Dedifferentiated amniotic fluid mesenchymal stem cell (primary cell): Measurements from ENCODE around the gene HOXC6.

Source experiments
- DNase-seq: peaks from one replicate; pipeline ENCODE4 v3.0.0-alpha.2; 2016; ENCODE audit errors: extremely low spot score

The HOXC6 gene

DNA sequence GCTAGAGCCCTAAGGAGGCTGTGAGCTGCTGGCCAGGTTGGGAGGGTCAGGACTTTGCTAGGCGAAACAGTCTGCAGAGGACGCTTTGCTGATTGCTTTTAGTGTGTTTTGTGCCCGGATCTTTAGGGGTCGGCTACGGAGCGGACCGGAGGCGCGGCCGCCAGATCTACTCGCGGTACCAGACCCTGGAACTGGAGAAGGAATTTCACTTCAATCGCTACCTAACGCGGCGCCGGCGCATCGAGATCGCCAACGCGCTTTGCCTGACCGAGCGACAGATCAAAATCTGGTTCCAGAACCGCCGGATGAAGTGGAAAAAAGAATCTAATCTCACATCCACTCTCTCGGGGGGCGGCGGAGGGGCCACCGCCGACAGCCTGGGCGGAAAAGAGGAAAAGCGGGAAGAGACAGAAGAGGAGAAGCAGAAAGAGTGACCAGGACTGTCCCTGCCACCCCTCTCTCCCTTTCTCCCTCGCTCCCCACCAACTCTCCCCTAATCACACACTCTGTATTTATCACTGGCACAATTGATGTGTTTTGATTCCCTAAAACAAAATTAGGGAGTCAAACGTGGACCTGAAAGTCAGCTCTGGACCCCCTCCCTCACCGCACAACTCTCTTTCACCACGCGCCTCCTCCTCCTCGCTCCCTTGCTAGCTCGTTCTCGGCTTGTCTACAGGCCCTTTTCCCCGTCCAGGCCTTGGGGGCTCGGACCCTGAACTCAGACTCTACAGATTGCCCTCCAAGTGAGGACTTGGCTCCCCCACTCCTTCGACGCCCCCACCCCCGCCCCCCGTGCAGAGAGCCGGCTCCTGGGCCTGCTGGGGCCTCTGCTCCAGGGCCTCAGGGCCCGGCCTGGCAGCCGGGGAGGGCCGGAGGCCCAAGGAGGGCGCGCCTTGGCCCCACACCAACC is 1.5 kb downstream of the HOXC6 start:
- DNase-seq: no peak

DNA sequence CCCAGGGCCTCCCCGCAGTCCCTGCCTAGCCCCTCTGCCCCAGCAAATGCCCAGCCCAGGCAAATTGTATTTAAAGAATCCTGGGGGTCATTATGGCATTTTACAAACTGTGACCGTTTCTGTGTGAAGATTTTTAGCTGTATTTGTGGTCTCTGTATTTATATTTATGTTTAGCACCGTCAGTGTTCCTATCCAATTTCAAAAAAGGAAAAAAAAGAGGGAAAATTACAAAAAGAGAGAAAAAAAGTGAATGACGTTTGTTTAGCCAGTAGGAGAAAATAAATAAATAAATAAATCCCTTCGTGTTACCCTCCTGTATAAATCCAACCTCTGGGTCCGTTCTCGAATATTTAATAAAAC is 2.2 kb downstream of the HOXC6 start:
- no peak for DNase-seq

DNA sequence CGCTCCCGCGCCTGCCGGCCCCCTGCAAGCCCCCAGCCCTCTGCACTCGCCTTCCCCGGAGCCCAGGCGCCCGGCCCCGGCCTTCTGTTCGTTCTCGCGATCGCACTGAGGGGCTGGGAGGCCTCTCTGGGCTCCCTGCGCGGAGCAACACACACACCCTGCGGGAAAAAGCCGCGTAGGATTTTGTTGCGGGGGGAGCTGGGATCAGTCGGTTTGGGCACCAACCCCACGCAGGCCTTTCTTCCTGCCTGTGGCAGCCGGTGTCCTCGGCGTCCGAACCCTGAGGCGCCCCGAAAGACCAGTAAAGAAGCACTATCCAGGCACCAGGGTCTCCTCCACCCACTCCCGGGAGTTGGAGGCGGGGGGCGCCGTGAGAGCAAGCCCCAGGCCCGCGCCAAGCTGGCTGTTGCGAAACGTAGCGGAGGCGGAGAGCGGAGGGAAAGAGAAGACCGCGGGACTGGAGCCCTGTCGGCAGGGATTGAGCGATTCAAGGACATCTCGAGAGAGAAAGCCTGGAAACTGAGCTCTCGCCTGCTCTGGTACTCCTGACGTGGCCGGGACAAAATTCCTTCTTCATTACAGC is 2.7 kb downstream of the HOXC6 start:
- peak; percentile 29 for DNase-seq

DNA sequence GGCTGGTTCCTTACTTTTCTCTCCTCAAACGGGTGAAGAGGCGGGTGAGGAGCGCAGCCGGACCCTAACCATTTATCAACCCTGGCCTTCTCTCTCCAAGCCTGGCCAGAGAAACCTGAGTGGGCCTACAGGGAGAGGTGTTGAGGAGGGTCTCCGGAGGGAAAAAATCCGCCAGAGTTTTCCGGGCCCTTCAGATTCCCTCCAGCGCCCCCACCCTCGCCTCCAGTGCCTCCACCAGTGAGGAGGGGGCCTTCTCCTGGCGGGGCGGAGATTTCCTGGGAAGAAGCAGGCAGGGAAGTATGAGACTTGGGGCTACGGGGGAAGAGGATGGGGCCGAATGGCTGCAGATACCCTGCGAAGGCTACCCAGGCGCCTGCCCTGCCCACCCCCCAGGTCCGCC is 3.2 kb downstream of the HOXC6 start:
- no peak for DNase-seq

DNA sequence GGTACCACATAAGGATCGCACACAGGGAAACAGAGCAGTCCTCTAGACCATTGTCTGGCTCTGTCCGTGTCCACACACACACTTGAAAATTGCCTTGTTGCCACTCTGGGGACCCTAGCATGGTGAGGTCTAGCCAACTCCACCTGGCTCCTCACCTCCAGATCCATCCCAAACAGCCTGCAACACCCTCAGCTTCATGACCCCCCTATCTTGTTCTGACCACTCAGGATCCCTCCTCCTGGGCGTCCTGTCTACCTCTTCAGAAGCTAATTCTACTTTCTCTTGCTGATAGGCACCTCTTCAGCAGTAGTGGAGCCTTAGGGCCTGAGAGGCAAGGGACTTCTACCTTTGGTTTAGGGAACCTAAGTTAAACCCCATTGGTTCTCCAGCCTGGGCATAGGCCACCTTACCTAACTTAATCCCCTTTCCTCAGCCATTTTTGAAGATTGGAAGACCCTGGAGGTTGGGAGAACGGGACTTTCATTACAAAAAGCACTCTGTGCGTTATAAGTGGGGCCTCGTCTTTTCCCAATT is 3.9 kb downstream of the HOXC6 start:
- no peak for DNase-seq

DNA sequence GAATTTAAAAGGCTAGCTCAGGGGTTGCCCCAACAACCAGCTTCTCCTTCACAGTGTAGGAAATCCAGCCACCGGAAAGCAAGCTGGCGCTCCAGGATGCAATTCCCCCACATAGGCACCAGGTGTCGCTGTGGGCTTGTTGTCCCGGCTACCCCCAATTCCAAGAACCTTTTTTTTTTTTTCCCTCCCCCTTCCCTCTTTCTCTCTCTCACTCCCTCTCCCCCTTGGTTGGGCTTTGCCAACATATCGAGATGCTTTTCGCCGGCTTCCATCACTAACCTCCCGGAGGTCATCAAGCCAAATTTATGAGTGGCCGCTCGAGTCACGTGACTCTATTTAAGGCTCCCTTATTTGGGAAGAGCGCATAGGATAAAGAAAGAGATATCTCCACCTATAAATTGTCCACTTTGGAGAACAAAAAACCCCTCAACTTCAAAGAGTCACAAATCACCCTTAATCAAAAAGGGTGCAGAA is 4.4 kb downstream of the HOXC6 start, which contains the start of gene HOXC5:
HOXC5 (plus strand) TSS at position 424 of the 474 bp plus-strand sequence. CDS start 73 bp downstream, outside the sequence.
- DNase-seq: peak; percentile 21

DNA sequence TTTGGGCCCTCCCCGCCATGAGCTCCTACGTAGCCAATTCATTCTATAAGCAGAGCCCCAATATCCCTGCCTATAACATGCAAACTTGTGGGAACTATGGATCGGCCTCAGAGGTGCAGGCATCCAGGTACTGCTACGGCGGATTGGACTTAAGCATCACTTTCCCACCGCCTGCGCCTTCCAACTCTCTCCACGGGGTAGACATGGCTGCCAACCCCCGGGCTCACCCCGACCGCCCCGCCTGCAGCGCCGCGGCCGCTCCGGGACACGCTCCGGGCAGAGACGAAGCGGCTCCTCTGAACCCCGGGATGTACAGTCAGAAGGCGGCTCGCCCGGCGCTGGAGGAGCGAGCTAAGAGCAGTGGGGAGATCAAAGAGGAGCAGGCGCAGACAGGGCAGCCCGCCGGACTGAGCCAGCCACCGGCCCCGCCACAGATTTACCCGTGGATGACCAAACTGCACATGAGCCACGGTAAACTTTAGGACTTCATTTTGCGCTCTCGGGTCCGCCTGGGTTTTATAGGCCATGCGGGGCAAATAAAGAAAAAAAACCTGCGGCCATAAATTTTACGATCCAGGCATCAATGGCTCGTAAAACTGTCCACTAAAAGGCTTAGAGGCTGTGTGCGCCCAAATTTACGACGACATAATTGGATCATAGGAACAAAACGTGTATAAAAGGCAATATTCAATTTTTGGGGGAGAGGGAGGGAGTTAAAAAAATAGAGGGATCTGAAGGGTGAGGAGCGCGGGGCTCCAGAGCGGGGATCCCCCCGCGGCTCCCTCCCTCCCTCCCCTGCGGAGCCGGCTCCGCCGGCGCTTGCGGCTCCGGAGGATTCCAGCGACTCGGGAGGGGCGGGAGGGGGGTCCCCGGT is 5.1 kb downstream of the HOXC6 start:
- DNase-seq: no peak

DNA sequence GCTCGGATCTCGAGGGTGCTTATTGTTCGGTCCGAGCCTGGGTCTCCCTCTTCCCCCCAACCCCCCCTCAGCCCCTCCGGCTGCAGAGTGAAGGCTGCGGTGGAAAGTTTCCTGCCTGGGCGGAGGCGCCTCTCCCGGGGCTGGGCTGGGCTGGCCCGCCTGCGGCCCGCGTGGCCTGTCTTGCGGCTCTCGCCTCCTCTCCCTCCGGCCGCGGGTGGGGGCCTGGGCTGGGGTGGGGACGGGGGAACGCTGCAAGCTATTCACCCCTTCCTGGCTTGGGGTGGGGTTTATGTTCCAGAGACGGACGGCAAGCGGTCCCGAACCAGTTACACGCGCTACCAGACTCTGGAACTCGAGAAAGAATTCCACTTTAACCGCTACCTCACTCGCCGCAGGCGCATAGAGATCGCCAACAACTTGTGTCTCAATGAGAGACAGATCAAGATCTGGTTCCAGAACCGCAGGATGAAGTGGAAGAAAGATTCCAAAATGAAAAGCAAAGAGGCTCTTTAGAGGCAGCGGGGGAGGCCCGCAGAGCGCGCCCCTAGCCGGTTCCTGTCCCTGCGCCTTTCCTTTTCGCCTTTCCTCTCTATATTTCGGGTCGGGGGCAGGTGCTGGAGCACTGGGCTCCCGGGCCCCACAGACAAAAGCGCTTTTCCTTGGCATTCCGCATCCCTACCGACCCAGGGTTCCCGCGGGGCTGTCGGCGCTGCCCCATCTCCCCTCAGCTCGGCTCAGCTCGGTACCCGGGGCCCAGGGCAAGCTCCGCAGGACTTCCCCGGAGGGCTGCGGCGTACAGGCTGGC is 5.9 kb downstream of the HOXC6 start:
- DNase-seq: no peak

DNA sequence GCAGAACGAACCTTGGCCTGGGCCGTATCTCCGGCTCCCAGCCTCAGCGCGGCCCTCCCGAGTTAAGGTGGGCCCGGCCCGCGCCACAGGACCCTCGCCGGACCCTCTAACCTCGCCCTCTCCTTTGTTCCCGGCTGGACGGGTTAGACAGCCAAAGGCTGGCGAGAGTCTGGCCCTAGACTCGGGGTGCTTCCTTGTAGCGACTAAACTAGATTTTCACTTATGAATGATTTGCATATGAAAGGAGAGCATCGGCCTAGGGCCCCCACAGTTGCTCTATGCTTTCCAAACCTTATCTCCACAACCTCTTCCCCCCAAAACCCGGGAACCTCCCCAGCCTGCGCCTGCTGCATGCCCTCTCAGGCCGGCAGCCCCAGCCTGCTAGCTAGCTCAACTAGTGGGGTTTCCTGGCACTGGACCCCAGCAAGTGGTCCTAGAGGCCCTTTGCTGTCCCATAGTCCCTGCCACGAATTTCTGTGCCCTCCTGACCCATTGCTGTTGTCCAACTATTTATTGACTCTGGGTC is 6.6 kb downstream of the HOXC6 start:
- no peak for DNase-seq

DNA sequence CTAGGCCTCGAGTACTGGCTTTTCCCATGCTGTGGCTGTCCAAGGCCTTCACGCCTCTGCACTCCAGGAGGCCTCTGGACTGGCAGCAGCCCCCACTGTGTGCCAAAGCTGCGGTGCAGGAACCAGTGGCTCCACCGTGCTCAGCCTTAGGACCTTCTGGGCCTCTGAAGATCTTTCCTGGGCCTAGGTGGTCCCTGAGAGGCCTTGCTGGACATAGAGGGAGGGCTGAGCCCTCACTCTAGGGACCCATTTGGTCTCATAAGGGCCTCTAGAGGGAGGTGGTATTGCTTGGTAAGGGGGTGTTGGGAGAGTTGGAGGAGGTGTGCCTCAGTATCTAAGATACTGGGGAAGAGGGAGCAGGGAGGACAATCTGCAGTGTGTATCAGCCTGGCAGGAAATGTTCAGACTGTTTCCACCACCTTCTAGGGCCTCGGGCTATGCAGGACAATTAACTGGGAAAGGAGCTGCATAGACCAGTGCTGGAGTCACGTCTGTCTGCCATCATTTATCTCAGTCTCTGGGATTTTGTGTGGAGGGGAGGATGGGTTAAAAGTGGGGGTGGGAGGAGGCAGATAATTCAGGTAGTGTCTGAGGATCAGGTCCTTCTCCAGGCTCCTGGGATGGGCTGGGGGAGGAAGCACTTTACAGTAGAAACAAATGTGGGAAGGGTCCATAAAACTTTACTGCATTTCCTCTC is 7.5 kb downstream of the HOXC6 start:
- no peak for DNase-seq

DNA sequence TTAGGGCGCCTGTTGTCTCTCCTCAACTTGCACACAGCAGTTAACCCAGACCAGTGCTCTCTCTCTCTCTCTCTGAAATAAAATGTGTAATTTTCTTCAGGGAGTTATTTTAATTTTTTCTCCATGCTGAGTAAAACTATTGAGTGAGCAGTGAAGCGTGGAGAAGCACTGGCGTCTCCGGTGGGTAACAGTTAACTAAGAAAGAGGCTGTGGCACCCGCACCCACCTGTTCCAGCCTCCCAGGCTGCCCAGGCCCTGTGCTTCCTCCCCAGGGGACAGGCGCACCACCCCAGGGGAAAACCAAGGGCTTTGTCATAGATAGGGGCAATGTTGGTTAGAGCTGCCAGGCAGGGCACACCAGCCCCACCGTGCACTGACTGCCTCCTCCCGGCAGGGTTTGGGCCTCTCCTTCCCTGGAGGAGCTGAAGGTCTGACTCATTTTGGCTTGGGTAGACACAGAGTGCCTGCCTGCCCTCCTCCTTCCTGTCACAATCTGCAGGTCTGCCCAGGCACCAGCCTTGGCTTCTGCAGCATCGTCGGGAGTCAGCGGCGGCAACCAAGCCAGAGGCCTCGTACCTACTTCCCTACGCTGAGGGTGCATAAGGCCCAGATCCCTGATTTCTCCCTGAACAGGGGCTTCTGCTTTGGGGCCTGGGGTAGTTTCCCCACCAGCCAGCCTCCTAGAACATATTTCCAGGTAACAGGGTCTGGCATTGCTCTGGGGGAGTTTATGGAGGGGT is 8.6 kb downstream of the HOXC6 start:
- no peak for DNase-seq

DNA sequence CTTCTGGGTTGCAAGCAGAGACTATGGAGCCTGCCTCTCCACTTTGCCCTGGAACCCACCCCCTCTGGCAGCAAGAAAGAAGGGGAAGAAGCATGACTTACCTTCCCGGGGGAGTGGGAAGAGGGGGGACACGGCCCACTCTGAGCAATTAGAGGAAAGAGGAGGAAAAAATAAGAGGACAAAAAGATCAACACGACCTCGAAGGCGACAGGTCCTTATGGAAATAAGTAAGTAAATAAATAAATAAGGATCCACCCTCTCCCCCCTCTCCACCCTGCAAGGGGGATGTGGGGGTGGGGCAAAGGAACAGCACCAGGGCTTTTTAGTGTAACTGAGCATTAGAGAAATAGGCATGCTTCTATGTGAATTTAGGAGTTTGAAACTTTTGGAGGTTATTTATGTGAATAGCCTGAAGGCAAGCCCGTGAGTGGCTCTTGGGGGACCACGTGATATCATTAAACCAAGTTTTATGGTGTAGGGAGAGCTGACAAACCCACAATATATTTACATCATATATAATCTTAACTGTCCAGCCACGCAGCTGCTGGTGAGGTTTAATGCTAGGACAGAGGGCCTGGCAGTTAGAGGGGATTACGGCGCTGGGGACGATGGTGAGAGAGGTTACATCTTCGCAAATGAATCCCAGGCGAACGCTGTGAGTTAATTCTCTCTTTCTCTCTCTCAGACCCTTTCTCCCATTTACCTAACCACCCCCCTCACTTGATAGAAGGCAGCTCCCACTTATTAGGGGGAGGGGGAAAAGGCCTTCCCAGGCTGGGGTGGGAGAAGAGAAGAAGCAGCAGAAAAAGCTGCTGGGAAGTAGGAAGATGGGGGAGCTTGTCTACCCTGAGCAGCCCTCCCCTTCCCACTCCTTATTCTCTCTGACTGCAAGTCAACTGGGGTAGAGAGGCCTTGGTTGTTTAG is 9.4 kb downstream of the HOXC6 start:
- no peak for DNase-seq

DNA sequence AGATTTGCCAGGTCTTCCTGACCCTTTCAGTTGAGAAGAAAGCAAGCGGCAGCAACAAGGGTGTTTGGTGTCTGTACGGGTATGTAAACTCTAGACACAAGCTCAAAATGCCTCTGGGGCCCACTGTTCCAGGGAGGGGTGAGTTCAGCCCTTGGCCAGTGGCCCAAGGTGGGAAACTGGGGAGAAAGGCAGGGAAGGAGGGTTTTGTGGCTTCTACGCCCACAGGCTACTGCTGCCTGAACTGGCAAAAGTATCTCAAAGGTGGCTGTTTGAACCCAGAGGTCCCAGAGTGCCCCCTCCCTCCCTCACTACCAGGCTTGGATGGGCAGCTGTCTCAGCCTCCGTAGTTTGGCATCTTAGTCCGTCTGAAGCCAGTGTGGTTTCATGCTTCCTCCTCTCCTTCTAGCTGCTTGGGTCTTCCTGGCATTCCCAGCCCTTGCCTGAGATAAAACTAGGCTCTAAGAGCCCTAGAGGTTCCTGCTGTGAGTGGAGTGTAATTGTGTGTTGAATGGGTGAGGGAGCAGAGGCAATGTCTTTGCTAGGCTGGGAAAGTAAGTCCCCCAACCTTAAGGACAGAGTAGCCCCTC is 10.1 kb downstream of the HOXC6 start:
- DNase-seq: no peak

DNA sequence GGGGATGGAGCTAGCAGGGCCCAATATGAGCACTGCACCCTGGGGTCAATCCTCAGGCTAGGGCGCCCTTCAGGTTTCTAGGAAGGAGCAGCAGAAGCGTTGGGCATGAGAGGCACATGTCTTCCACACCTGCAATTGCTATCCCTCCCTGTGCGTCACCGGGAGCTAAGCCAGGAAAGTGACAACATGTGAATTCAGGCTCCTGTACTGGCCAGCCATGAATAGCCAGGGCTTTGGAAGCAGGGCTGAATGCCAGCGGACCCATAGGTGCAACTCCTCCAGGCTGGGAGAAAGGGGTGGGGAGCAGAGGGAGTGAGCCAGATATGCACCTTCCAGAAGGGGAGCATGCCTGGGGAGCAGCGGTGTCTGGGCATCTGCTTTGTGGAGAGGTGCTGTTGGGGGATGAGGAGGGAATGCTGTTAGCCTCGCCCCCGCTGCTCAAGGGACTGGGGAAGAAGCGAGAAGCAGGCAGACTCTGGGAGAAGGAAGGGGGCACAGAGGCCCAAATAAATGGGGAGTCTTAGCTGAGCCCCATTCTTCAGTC is 10.7 kb downstream of the HOXC6 start:
- DNase-seq: no peak

DNA sequence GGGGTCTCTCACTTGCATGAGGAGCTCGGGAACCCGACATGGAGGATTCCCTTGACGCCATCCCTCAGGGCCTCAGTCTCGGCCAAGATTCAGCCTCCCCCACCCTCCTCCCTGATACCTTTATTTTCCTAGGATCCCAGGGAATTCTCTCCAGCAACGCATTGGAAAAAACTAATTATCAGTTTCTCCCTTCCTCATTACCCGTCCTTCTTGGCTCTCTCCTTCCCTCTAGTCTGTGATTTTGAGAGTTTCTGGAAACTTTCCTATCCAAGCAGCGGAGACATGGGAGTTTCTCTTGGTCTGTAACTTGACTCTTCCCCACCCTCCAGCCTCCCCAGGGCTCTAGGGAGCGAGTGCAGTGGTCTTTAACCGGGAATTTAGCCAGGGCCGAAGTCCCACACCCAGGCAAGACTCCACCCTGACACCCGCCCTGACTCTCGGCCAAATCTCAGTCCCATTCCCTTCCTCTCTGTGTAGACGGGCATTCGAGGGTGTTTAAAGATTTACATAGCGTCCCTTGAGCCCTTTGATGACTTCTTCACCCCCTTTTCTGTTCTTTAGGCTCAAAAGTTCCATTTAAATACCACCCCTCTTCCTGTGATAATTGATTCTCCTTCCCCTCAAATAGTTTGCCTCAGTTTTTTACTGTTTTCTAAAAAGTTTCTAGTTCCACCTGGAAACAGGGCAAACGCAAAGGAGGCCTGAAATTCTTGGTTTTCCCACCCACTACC is 11.3 kb downstream of the HOXC6 start:
- DNase-seq: no peak

DNA sequence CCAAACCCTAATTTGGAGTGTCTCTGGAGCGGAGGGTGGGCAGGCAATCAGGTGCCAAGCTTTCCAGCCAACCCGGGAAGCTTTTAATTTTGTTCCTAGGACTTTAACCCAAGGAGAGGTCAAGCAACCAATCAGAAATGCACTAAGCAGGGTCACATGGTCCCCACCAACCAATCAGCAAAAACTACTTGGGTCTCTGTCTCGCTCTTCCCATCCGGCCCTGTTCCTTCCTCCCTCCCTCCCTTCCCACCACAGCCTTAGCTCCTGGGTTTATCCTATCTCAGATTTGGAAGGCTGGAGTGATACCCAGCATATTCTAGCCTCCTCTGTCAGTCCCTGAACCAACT is 11.9 kb downstream of the HOXC6 start:
- DNase-seq: no peak

DNA sequence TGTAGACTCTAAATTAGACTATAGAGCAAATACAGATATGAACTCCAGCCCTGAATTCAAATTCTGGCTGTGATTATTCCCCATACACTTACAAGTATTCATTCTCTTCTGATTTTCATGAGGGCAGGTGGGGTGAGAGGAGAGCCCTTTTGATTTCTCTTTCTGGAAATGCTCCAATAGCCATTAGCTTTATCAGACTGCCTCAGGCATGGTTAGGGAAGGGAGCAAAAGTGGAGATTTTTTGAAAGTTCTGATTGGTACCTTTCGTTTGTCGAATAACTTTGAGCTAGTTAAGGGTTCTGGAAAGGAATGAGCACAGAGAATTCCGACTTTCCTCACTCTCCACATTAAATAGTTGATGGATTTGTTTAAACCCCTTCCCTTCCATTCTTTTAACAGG is 12.4 kb downstream of the HOXC6 start:
- DNase-seq: no peak
